Fibroblast of pulmonary artery (primary cell): ENCODE measurements around the gene SMC1B.

ENCODE experiments used
- DNase-seq: peaks from one replicate; pipeline ENCODE4 v3.0.0-alpha.2; 2010; ENCODE audit warnings: low read depth
- H3K4me3 ChIP-seq: replicated peaks from 2 replicates; pipeline ENCODE4 v1.5.1; 2011; ENCODE audit warnings: low read depth, mild to moderate bottlenecking, control low read depth, low read length, moderate library complexity
- TF ChIP-seq, protein P1 (sequence below): IDR thresholded peaks from 2 replicates; pipeline ENCODE4 v1.5.1; 2011; ENCODE audit warnings: mild to moderate bottlenecking, control low read depth, low read length, inconsistent platforms; ENCODE audit errors: missing control alignments

The SMC1B gene

DNA sequence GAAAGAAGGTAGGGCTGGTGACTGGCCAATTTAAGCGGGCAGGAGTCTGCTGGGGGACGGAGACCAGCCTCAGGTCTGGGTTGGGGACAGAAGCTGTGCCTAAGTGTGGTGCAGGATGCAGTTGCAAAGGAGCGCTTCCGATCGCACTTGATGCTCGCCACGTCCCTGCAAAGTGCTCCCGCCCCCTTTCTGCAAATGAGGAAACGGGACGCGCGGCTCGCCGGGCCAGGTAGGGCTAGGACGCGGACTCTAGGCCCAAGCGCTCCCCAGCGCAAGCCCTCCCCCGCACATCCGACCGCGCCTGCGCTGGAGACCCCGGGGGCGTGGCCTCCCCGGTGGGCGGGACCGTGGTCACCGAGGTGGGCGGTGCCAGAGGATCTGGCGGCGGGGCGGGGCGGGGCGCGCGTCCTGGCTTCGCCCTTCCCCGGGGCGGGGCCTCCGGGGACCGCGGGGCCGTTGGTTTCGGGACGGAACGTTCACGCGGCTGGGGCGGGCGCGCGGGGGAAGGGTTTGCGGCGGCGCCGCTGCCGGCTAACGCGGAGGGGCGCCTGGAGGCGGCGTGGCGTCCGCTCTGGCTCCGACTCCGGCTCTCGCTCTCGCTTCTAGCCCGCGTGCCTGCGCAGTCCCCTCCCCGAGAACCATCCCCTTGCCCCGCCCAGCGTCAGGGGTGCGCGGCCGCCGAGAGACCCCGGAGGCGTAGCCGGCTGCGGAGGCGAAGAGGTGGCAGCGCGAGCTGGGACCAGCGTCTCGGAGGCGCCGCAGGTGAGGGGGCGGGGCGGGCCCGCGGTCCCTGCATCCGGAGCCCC, 103.8 kb downstream of the SMC1B start, which contains the start of gene FAM118A:
TSS of gene FAM118A (plus strand) at position 513 of the 806 bp plus-strand sequence. CDS start 12,446 bp downstream, outside the sequence.
- H3K4me3 ChIP-seq, result peak within 1 kb of the TSS; percentile 78
- peak; percentile 92 for DNase-seq
- TF ChIP-seq, protein P1, sequence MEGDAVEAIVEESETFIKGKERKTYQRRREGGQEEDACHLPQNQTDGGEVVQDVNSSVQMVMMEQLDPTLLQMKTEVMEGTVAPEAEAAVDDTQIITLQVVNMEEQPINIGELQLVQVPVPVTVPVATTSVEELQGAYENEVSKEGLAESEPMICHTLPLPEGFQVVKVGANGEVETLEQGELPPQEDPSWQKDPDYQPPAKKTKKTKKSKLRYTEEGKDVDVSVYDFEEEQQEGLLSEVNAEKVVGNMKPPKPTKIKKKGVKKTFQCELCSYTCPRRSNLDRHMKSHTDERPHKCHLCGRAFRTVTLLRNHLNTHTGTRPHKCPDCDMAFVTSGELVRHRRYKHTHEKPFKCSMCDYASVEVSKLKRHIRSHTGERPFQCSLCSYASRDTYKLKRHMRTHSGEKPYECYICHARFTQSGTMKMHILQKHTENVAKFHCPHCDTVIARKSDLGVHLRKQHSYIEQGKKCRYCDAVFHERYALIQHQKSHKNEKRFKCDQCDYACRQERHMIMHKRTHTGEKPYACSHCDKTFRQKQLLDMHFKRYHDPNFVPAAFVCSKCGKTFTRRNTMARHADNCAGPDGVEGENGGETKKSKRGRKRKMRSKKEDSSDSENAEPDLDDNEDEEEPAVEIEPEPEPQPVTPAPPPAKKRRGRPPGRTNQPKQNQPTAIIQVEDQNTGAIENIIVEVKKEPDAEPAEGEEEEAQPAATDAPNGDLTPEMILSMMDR, result no peak

DNA sequence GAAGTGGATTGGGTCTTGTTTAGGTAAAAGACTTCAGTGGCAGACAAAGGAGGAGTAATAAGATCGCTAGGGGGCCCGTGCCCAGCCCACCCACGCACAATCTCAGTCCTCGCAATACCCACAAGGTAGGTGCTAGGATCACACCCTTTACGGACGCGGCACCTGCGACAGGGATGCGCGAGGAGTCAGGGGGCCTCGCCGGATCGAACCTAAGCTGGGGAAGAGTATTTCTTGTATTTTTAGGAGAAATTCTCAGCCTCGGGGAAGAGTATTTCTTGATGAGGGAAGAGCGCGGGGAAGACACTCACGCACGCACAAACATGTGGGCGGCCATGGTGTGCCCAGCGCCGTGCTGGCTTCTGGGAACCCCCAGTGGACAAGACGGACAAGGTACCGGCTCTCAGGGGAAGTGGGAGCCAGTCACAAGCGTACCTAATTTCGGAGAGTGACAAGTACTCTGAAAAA, 104.4 kb downstream of the SMC1B start:
- DNase-seq, result no peak

DNA sequence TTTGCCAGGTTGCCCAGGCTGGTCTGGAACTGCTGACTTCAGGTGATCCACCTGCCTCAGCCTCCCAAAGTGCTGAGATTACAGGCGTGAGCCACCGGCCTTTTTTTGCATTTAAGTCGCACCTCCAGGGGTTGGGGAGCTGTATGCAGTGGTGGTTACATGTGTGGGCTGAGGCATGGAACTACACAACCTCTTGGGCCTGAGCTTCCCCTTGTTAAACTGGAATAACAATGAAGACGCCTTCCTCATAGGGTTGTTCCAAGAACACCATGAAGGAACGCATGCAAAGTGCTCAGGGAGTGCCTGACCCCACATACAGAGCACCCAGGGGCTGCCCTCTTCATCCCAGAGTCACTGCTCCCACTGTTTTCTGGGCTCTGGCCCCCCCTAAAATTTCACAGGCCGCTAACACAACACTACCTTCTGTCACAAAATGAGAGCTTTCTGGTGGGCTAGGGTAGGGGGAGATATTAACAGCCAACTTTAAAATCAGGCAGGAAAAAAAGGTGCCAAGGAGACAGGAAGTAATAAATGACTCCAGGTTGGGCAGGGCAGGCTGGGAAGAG, 104.9 kb downstream of the SMC1B start:
- TF ChIP-seq, protein P1, result no peak
- no peak overlapping the region for H3K4me3 ChIP-seq
- DNase-seq, result no peak

More for the DNA sequence above, 104.4 kb downstream of the SMC1B start:
- peak overlapping the region; percentile 50 for H3K4me3 ChIP-seq
- TF ChIP-seq, protein P1, result no peak

DNA sequence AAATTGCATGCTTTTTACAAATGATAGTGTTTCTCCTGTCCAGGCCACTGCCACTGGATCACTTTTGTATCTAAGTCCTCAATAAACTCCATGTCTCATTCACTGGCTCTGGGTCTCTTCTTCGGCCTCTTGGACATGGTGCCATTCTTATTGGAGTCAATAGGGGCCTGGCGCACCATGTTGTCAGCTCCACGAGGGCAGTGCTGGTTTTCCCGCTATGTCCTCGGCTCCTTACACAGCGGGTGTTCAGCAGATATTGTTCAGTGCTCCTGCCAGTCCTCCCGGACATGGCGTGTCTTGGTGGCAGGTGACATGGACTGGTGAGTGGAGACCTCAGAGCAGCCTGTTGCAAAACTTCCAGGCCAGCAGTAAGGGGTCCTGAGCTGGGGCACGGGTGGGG, 107.3 kb downstream of the SMC1B start:
- TF ChIP-seq, protein P1, result no peak
- H3K4me3 ChIP-seq, result no peak overlapping the region
- DNase-seq, result no peak

DNA sequence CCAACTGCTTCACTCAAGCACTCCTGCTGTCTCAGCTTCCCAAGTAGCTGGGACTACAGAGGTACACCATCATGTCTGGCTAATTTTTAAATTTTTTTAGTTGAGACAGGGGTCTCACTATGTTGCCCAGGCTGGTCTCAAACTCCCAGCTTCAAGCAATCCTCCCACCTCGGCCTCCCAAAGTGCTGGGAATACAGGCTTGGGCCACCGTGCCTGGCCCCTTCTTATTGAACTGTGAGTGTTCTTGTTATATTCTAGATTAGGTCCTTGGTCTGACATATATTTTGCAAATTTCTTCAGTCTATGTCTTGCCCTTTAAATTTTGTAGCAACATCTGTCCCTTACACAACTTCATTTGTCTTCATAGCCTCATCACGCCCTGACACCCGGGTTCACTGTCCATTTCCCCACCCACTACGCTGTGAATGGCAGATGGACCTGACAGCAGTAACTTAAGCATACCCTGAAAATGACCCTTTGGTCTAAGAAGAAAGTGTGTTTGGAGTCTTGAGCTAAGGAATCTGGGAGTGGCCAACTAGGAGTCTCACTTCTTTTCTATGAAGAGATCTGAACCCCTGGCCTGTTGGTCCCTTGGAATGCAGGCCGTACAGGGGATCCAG, 107.8 kb downstream of the SMC1B start:
- TF ChIP-seq, protein P1, result no peak
- no peak for DNase-seq
- no peak overlapping the region for H3K4me3 ChIP-seq

DNA sequence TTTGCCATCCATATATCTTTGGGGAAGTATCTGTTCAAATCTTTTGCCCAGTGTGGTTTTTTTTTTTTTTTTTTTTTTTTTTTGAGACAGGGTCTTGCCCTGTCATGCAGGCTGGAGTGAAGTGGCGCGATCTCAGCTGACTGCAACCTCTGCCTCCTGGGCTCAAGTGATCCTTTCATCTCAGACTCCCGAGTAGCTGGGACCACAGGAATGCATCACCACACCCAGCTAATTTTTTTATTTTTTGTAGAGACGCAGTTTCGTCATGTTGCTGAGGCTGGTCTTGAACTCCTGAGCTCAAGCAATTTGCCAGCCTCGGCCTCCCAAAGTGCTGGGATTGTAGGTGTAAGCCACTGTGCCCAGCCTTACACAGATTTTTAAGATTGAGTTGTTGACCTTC, 108.4 kb downstream of the SMC1B start:
- no peak for DNase-seq
- H3K4me3 ChIP-seq, result no peak overlapping the region
- TF ChIP-seq, protein P1, result no peak
